ENCODE data around the gene CORIN.

The CORIN gene

DNA sequence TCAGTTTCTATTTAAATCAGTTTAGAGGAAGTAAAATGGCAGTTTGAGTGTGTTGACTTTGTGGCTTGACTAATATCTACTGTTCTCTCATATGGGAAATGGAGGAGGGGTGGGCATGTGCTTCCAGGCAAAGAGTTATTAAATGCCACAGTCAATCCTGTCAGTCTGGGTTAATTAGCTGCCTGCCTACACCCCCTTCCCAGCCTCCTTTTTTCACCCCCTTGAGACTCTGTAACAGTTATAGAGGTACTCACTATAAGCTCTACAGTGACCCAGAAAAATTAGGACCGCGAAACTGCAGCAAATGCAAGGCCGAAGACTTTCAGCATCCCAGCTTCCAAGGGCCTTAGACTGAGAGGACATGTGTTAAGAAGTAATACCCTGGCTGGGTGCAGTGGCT is 165.2 kb downstream of the CORIN start:
- DNase-seq: no peak

- no peak for DNase-seq
Observed at GRCh38 chr4:47669946-47670345, 167.9 kb downstream of the CORIN start.

DNA sequence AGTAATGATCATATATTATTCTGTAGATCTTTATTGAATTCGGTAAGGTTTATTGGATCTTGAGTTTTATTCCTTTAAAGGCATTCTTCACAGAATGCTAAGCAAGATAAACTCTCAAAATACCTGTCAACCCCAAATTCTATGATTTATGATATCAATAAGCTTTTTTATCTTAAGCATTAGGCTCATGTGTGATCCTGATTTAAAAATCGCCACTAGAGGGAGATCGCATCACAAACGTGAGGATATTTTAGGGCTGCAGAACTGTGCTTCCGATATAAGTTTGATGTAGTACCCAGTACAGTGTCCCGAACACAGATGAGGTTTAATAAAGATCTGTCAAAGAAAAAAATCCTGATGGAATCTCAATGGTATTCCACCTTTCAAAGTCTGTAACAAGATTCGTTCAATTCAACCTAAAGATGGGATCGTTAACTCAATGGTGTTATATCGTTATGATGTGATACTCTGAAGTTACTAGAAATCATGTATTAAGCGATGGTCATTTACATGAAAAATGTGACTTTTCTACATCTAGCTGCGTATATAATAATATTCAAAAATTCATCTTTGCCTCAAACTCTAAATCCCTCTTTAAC is 169.0 kb downstream of the CORIN start:
- DNase-seq: no peak

- DNase-seq: no peak
Observed at GRCh38 chr4:47668256-47668655, 169.6 kb downstream of the CORIN start.

DNA sequence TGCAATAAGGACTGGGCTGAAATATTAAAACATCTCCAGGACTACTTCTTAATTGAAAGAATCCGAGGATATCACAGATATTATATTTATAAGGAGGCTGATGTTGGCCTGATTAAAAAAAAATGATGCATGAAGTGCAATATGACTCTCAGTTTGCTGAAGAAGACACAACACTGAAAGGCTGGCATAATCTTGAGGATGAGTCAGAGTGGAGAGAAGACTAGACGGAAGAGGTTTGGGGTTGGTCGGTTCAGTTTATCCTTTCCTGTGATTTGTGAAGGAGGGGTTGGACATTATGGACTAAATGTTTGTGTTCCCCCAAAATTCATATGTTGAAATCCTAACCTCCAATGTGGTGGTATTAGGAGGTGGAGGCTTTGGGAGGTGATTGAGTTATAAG is 170.3 kb downstream of the CORIN start:
- DNase-seq: no peak

DNA sequence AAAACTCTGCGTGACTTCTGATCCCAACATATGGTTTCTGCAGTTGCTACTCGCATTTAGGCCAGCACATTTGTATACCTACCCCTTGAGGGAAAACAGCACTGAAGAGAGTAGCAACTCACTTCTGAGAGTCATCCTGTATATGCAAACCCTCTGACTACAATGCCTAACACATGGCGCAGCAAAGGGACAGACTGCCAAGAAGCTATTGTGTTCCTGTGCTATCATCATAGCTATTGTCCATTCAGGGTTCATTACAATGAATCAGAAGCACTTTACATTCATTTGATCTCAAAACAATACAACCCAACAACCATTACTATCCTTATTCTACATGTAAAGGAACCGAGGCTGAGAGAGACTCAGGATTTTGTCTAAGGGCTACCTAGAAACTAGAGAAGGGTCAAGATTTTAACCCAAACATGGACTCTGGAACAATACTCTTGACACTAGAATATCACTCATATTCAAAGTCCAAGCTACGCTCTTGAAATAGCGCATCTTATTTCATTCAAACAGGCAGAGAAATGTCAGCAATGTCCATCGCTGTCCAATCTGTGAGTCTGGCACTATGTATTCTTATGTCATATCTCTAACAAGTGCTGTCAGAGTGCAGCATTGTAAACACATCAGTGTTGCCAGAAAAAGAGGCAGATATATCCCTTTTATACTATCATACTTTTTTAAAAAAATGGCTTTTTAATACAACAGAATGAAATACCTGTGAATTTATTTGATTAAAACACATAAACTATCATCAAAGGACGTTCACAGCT is 173.6 kb downstream of the CORIN start:
- no peak for DNase-seq

GRCh38 chr4:47662975-47663374 is 174.9 kb downstream of the CORIN start:
- DNase-seq: no peak

GRCh38 chr4:47661741-47662140 is 176.1 kb downstream of the CORIN start:
- no peak for DNase-seq

GRCh38 chr4:47659342-47659741 is 178.5 kb downstream of the CORIN start:
- no peak for DNase-seq

DNA sequence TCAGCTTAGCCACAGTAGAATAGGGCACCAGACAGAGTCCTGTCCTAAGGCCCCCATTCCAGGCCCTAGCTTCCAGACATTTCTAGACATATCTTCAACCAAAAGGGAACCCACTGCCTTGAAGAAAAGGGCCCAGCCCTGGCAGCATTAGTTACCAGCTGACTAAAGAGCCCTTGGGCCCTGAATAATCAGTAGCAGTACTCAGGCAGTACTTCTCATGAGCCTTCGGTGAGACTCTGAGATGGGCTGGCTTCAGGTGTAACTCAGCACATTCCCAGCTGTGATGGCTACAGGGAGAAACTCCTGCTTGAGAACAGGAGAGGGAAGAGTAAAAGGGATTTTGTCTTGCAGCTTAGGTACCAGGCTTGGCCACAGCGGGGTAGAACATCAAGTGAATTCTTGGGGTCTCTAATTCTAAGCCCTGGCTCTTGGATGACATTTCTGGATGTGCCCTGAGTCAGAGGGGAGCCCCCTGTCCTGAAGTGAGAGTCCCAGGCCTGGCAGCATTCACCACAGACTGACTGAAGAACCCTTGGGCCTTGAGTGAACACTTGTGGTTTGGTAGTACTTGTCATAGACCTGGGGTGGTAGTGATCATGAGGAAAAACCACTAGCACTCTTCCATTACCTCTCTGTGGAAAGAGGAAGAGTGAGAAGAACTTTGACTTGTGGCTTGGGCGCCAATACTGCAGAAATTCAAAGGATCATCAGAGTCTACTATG is 182.7 kb downstream of the CORIN start:
- DNase-seq: no peak

GRCh38 chr4:47652092-47652491 is 185.8 kb downstream of the CORIN start:
- no peak for DNase-seq

GRCh38 chr4:47651231-47651630 is 186.6 kb downstream of the CORIN start:
- no peak for DNase-seq

GRCh38 chr4:47650584-47651130 is 187.2 kb downstream of the CORIN start:
- DNase-seq: no peak

DNA sequence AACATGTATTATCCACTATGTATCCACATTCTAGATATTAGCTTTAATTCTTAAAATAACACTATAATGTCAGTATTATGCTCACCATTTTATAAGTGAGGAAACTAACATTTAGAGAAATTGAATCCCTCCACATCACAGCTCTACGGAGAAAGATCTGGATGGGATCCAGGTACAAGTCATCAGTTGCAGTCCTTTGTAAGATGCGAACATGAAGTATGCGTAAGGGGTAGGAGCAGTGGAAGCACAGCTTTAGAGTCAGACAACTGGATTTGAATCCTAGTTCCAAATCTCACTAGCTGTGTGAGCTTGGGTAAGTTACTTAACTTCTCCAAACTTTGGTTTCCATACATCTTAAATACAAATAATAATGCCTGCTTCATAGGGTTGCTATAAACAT is 190.3 kb downstream of the CORIN start:
- DNase-seq: no peak

DNA sequence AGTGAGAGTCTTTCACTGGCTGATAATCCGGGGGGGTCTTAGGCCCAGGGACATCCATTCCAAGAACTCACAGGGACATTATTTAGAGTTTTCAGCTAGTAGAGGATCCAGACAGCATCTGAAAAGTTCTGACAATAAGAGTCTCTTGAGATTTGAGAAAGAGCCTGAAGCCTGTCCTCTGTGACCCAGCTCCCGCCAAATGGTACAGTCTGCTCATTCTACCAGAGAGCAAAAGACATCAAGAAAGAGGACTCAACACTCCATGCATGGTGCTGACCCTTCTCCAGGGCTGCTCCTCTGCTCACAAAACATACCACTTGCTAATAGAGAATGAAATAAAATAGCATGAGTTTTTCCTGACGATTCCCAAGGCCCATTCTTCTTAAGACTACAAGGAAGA is 190.8 kb downstream of the CORIN start:
- DNase-seq: no peak

DNA sequence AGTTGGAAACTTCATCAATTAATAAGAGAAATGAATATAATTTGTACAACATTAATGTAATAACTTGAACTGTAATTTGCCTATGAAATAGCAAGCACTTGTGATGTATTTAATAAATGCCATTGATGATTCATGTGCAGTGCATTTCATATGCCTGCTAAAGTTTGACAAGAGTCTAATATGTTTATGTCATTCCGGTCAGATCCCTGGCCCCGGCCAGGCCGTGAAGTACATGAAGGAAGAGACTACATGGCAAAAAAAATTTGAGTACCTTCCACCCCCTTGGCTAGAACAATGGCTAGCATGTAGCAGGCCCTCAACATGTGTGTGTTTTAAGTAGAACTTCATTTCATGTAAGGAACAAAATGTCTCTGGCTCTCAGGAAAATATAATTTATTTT is 191.5 kb downstream of the CORIN start:
- no peak for DNase-seq

DNA sequence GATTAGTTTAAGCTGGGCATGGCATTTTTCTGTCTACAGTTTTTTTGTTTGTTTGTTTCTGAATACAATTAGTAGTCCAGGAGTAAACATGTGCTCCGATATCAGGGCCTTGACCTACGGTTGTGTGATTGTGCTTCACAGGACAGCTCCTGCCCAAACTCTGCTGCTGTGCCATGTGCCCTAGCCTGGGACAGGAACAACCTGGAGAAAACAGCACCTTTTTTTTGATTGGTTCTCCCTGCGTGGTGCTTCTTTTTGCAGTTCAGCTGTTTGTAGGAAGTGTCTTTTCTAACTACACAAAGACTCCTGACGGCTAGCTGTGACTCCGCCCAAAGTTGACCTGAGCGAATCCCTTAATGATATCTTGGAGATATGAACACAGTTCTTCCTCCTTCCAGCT is 194.0 kb downstream of the CORIN start:
- DNase-seq: no peak

DNA sequence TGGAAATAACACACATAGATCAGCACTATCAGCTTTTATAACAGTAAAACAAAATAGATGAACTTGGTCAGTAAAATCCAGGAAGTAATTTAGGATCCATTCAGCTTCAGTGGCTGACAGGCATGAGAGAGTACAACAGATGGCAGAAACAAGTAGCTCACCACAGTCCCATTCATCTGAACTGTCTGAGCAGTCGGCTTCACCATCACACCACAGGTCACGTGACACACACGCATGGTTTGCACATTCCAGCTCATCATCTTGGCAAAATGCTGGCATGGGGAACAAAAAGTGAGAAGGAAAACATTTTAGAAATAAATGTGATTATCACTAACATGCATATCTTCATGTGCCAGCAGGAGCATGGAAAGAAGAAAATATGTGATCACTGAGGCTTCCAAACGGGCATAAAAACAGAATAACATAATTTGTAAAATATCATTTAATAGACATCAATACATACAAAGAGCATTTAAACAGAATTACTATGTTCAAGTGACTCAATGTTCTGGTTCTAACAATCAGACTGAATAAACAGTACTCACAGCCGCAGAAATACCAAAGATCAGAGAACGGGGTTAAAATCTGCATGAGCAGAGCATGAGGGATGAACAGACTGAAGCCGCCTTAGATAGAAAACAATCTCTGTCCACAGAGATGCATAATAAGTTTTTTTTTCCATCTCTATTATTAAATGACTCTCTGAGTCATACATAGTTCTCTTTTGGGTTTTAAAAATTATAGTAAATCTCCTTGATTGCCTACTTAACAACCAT is 194.7 kb downstream of the CORIN start:
- DNase-seq: peak; percentile 44

DNA sequence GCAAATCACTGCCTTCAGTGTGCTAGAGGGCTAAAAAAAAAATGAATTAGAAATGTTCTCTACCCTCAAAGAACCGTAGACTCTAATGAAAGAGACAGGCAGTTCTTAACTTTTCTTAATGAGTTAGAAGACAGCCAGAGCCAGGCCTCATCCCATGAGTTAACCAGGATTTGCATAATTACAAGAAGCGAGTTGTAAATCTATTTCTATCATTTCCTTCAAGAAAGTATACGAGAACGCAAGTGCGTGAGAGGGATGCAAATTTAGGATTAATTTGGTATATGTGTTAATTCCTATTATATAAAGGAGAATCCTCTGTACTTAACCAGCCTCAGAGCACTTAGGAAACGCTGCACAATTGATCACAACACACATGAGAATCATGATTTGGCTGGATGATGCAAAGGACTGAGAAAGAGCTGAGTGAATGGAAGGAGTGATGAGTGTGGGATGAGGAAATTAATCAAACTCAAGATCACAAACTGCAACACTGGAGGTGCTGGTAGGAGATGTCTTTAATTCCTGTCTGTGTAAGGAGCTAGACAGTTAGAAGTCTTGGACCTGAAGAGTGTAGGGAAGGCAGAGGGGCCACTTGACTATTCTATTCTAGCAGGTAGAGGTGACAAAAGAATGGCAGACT is 195.6 kb downstream of the CORIN start:
- no peak for DNase-seq

DNA sequence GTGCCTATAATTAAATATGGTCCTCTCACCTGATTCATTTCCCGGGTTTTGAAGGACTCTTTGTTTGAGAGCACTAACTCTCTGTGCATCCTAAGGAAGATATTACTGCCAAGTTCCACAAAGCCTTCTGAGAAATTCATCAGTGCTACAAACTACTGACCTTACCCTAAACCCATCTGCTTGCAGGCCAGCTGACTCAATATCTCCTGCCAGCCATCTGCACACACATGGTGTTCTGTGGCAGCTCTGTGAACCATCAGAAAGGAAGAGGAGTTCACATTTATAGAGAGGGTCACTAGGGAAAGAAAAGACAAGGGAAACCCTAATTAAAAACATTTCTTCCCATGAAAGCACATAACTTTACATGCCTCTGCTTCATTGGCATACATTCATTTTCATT is 196.1 kb downstream of the CORIN start:
- peak; percentile 8 for DNase-seq

- no peak for DNase-seq
Observed at GRCh38 chr4:47640911-47641310, 197.0 kb downstream of the CORIN start.

DNA sequence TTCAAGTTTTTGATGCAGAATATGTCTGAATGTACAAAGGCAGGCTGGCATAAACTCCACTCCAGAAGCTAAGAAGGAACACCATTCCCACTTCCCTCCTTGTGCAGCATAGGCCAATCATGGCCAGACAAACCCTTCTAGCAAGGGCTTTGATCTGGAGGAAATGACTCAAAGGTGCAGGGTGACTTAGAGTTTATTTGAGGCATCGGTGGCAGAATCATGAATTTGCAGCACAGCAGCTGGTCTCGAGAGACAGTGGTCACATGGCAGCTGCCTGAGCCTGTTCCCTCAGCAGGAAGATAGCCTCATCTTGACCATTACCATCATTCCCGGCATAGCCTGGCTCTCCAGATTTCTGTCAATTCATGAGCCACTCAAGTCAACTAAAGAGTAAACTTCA is 198.3 kb downstream of the CORIN start:
- no peak for DNase-seq

GRCh38 chr4:47631161-47631560 is 206.7 kb downstream of the CORIN start:
- no peak for DNase-seq

Data from DMS 273 treated with DMSO at 0.1 percent for 48 hours (cell line).